ENCODE data around the gene FXYD6.

DNA sequence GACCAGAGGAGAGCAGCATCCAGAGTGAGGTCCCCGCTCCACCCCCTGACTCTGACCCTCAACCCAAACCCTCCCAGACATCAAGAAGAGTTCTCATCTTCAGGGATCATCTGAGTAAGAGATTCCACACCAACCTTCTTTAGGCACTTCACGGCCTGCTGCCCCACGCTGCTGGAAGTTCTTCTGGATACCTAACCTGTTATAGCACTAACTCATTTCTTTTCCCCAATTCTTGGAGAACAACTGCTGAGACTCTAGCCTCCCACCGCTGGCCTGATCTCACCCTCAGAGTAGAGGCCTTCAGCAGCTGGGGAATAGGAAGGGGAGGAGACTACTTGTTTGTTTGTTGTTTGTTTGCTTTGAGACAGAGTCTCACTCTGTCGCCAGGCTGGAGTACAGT, 45.4 kb upstream of the FXYD6 start:
- no peak for TF ChIP-seq CTCF (IDR thresholded peaks at IDR 0.05)
- no peak for TF ChIP-seq POLR2A (IDR thresholded peaks at IDR 0.05)

All from testis (tissue), 2 donors.